ENCODE results near the gene DHRSX.

DNA sequence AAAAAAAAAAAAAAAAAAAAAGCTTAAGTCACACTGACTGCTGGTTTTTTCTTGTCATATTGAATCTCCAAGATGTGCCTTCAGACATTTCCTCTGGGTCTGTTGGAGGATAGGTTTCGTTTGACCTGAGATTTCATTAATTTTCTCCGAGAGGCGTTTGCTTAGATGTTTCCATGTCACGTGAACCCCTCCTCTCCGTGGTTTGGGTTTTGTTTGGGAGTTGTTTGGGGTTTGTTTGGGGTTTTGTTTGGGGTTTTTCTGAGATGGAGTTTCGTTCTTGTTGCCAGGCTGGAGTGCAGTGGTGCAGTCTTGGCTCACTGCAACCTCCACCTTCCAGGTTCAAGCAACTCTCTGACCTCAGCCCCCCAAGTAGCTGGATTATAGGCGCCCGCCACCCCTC, 40.8 kb upstream of the DHRSX start:
- no peak for TF ChIP-seq EZH2 (IDR thresholded peaks at IDR 0.05)
- TF ChIP-seq POLR2AphosphoS5 (IDR thresholded peaks at IDR 0.05; ENCODE audit: borderline replicate concordance, low read depth, low read length): no peak
- TF ChIP-seq FOXP2 (optimal IDR thresholded peaks at IDR 0.05; ENCODE audit: control extremely low read depth, extremely low read length, insufficient read depth): no peak

All from SK-N-MC (cell line).